ENCODE results near the gene ENTHD1. TPM values are rescaled to one million over a fixed set of nuclear protein-coding genes. Genes with fewer than 3 reads are reported as not detected.

Gene ENTHD1
- total and polyA plus RNA-seq, 8 donors: 0.16 TPM; not detected in 7

GRCh38 chr22:39940757-39941305, 47.3 kb upstream of the ENTHD1 start:
- intact Hi-C loops (cut with DNase I): no loop called here
- ATAC-seq: no peak

GRCh38 chr22:39939830-39940229, 46.3 kb upstream of the ENTHD1 start:
- intact Hi-C loops (cut with DNase I): no loop called here
- H3K4me1 ChIP-seq: peaks cover 0 to 6% of the 10 kb centered on the region in 2 donors
- TF ChIP-seq CTCF (IDR thresholded peaks at IDR 0.05): no peak
- no peaks in the 10 kb centered on the region for H3K36me3 ChIP-seq
- H3K4me3 ChIP-seq: no peak overlapping the region
- DNase-seq: no peak
- no peak for ATAC-seq
- H3K9me3 ChIP-seq: no peaks in the 10 kb centered on the region
- H3K27ac ChIP-seq: no peak overlapping the region
- H3K27me3 ChIP-seq: peaks cover 0 to 86% of the 10 kb centered on the region in 2 donors

More at GRCh38 chr22:39940757-39941305, 47.3 kb upstream of the ENTHD1 start:
- Histone ChIP-seq H3K4me3 (no peak overlapping the region), H3K4me1 (peaks cover 0 to 6% of the 10 kb centered on the region in 2 donors), H3K36me3 (no peaks in the 10 kb centered on the region), H3K9me3 (no peaks in the 10 kb centered on the region), H3K27ac (no peak overlapping the region), H3K27me3 (peaks cover 0 to 81% of the 10 kb centered on the region in 2 donors)
- DNase-seq: no peak
- TF ChIP-seq CTCF (IDR thresholded peaks at IDR 0.05): no peak

- Histone ChIP-seq H3K36me3 (no peaks in the 10 kb centered on the region), H3K4me1 (peaks cover 0 to 6% of the 10 kb centered on the region in 2 donors), H3K4me3 (no peak overlapping the region), H3K9me3 (no peaks in the 10 kb centered on the region), H3K27ac (no peak overlapping the region), H3K27me3 (peaks cover 0 to 86% of the 10 kb centered on the region in 2 donors)
- no peak for ATAC-seq
- intact Hi-C loops (cut with DNase I): no loop called here
- DNase-seq: no peak
- no peak for TF ChIP-seq CTCF (IDR thresholded peaks at IDR 0.05)
These were observed 45.0 kb upstream of the ENTHD1 start for GRCh38 chr22:39938509-39939111.

- Histone ChIP-seq H3K4me3 (no peak overlapping the region), H3K9me3 (no peaks in the 10 kb centered on the region), H3K36me3 (no peaks in the 10 kb centered on the region), H3K4me1 (peaks cover 0 to 6% of the 10 kb centered on the region in 2 donors), H3K27ac (no peak overlapping the region), H3K27me3 (peaks cover 0 to 82% of the 10 kb centered on the region in 2 donors)
- TF ChIP-seq CTCF (IDR thresholded peaks at IDR 0.05): no peak
- intact Hi-C loops (cut with DNase I): no loop called here
- ATAC-seq: no peak
- DNase-seq: no peak
These were observed 44.3 kb upstream of the ENTHD1 start for GRCh38 chr22:39937906-39938305.

- Histone ChIP-seq H3K27me3 (peaks cover 0 to 79% of the 10 kb centered on the region in 2 donors), H3K27ac (no peak overlapping the region), H3K9me3 (no peaks in the 10 kb centered on the region), H3K4me1 (peaks cover 0 to 9% of the 10 kb centered on the region in 2 donors), H3K4me3 (no peak overlapping the region), H3K36me3 (no peaks in the 10 kb centered on the region)
- intact Hi-C loops (cut with DNase I): no loop called here
- DNase-seq (no peak), ATAC-seq (no peak)
- no peak for TF ChIP-seq CTCF (IDR thresholded peaks at IDR 0.05)
These were observed 43.1 kb upstream of the ENTHD1 start for GRCh38 chr22:39936523-39937145.
